Tibial nerve (tissue), 3 donors: Measurements from ENCODE around the gene SLC24A3.

Experiments used
- CTCF ChIP-seq, 5 experiments: fragments of 200-600 bp in 3 of 5; fragments of 450-650 bp in 2 of 5; sonication (generic) in 3 of 5; IDR thresholded peaks; one replicate each; pipeline ENCODE4 v1.5.1; 2016 to 2019; ENCODE audit warnings: antibody characterized with exemption in 5 of 5, mild to moderate bottlenecking in 3 of 5, moderate library complexity in 2 of 5
- POLR2A ChIP-seq, 2 donors: fragments of 450-650 bp; IDR thresholded peaks; one replicate each; pipeline ENCODE4 v1.6.1; 2017; ENCODE audit warnings: antibody characterized with exemption in 2 of 2, mild to moderate bottlenecking in 2 of 2, moderate library complexity in 2 of 2

- no peak for TF ChIP-seq CTCF (IDR thresholded peaks at IDR 0.05)
- TF ChIP-seq POLR2A (IDR thresholded peaks at IDR 0.05): no peak
These were observed 115.0 kb downstream of the SLC24A3 start for GRCh38 chr20:19327401-19327800.
